Ishikawa (cell line): ENCODE measurements around the gene DAB2IP.

ENCODE experiments used
- CEBPB ChIP-seq: IDR thresholded peaks from 2 replicates; pipeline ENCODE4 v1.6.1; 2012
- CREB1 ChIP-seq: IDR thresholded peaks from 2 replicates; pipeline ENCODE4 v1.6.1; 2012; ENCODE audit warnings: low read depth
- EGR1 ChIP-seq: IDR thresholded peaks from 2 replicates; pipeline ENCODE4 v1.6.1; 2012
- EP300 ChIP-seq: IDR thresholded peaks from 2 replicates; pipeline ENCODE4 v1.6.1; 2012; ENCODE audit warnings: borderline replicate concordance
- FOXM1 ChIP-seq: IDR thresholded peaks from 2 replicates; pipeline ENCODE4 v1.6.1; 2012; ENCODE audit warnings: low read depth, borderline replicate concordance
- NFIC ChIP-seq: IDR thresholded peaks from 2 replicates; pipeline ENCODE4 v1.6.1; 2012
- RAD21 ChIP-seq: IDR thresholded peaks from 2 replicates; pipeline ENCODE4 v1.6.1; 2012; ENCODE audit warnings: low read depth
- REST ChIP-seq: IDR thresholded peaks from 2 replicates; pipeline ENCODE4 v1.6.1; 2012; ENCODE audit warnings: low read depth, mild to moderate bottlenecking
- TAF1 ChIP-seq: IDR thresholded peaks from 2 replicates; pipeline ENCODE4 v1.6.1; 2012; ENCODE audit warnings: low read depth, mild to moderate bottlenecking
- TCF12 ChIP-seq: IDR thresholded peaks from 2 replicates; pipeline ENCODE4 v1.6.1; 2012; ENCODE audit warnings: low read depth
- TEAD4 ChIP-seq: IDR thresholded peaks from 2 replicates; pipeline ENCODE4 v1.6.1; 2012
- YY1 ChIP-seq: IDR thresholded peaks from 2 replicates; pipeline ENCODE4 v1.6.1; 2012; ENCODE audit warnings: low read depth
- ZBTB7A ChIP-seq: IDR thresholded peaks from 2 replicates; pipeline ENCODE4 v1.6.1; 2012; ENCODE audit warnings: low read depth
- TF ChIP-seq, protein P1 (sequence below): IDR thresholded peaks from 2 replicates; pipeline ENCODE4 v1.6.1; 2012
- TF ChIP-seq, protein P2 (sequence below): IDR thresholded peaks from 2 replicates; pipeline ENCODE4 v1.6.1; 2012

DAB2IP gene

GRCh38 chr9:121757281-121757585, 105.8 kb downstream of the DAB2IP start:
- TF ChIP-seq, protein P1, sequence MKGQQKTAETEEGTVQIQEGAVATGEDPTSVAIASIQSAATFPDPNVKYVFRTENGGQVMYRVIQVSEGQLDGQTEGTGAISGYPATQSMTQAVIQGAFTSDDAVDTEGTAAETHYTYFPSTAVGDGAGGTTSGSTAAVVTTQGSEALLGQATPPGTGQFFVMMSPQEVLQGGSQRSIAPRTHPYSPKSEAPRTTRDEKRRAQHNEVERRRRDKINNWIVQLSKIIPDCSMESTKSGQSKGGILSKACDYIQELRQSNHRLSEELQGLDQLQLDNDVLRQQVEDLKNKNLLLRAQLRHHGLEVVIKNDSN = no peak
- TF ChIP-seq TAF1 (no peak), TEAD4 (no peak), NFIC (no peak), CREB1 (no peak), YY1 (no peak), ZBTB7A (no peak), EGR1 (no peak), CEBPB (no peak), RAD21 (no peak), EP300 (no peak), FOXM1 (no peak), TCF12 (no peak), REST (no peak)
- TF ChIP-seq, protein P2, sequence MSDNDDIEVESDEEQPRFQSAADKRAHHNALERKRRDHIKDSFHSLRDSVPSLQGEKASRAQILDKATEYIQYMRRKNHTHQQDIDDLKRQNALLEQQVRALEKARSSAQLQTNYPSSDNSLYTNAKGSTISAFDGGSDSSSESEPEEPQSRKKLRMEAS = no peak

DNA sequence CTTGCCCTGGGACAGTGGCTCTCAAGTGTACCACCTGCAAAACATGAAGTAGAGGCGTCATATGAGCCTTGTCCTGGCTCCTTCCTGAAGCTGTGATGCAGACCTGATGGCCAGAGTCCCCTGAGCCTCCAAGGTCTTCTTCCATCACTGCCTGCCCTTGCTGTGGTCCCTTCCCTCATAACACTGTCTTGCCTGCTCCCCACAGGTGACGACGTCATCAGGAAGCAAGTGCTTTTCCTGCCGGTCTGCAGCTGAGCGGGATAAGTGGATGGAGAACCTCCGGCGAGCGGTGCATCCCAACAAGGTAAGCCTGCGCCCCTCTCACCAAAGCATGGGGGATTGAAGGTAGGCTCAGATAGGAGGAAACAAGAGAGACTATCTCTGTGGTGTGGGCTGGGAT, 107.3 kb downstream of the DAB2IP start:
- TF ChIP-seq YY1 = no peak
- no peak for TF ChIP-seq CREB1
- no peak for TF ChIP-seq RAD21
- TF ChIP-seq TAF1 = no peak
- TF ChIP-seq, protein P1 = no peak
- TF ChIP-seq TEAD4 = no peak

- no peak for TF ChIP-seq TCF12
- TF ChIP-seq TAF1 = no peak
- TF ChIP-seq, protein P2 = no peak
- no peak for TF ChIP-seq REST
- no peak for TF ChIP-seq ZBTB7A
- TF ChIP-seq, protein P1 = no peak
- TF ChIP-seq EGR1 = no peak
- TF ChIP-seq RAD21 = no peak
- TF ChIP-seq CREB1 = no peak
These were observed 108.6 kb downstream of the DAB2IP start for GRCh38 chr9:121759996-121760395.

- TF ChIP-seq TCF12 (no peak), EGR1 (no peak), RAD21 (no peak), YY1 (no peak), FOXM1 (no peak), EP300 (no peak), TEAD4 (no peak), ZBTB7A (no peak)
- TF ChIP-seq, protein P2 = no peak
- TF ChIP-seq, protein P1 = no peak
These were observed 109.1 kb downstream of the DAB2IP start for GRCh38 chr9:121760571-121760970.

- TF ChIP-seq EP300 = no peak
- TF ChIP-seq FOXM1 = no peak
- TF ChIP-seq TEAD4 = no peak
These were observed 111.7 kb downstream of the DAB2IP start for GRCh38 chr9:121763131-121763530.
